GM12874 (cell line): ENCODE results near the gene COPS9.

Source experiments
- TF ChIP-seq, protein P1 (sequence below): IDR thresholded peaks from 2 replicates; pipeline ENCODE4 v1.5.1; 2011; ENCODE audit warnings: low read depth, mild to moderate bottlenecking, control low read depth, low read length, moderate library complexity; ENCODE audit not compliant: insufficient read depth

Gene COPS9

GRCh38 chr2:240140920-240141319, 4.8 kb upstream of the COPS9 start:
- TF ChIP-seq, protein P1, sequence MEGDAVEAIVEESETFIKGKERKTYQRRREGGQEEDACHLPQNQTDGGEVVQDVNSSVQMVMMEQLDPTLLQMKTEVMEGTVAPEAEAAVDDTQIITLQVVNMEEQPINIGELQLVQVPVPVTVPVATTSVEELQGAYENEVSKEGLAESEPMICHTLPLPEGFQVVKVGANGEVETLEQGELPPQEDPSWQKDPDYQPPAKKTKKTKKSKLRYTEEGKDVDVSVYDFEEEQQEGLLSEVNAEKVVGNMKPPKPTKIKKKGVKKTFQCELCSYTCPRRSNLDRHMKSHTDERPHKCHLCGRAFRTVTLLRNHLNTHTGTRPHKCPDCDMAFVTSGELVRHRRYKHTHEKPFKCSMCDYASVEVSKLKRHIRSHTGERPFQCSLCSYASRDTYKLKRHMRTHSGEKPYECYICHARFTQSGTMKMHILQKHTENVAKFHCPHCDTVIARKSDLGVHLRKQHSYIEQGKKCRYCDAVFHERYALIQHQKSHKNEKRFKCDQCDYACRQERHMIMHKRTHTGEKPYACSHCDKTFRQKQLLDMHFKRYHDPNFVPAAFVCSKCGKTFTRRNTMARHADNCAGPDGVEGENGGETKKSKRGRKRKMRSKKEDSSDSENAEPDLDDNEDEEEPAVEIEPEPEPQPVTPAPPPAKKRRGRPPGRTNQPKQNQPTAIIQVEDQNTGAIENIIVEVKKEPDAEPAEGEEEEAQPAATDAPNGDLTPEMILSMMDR: no peak

DNA sequence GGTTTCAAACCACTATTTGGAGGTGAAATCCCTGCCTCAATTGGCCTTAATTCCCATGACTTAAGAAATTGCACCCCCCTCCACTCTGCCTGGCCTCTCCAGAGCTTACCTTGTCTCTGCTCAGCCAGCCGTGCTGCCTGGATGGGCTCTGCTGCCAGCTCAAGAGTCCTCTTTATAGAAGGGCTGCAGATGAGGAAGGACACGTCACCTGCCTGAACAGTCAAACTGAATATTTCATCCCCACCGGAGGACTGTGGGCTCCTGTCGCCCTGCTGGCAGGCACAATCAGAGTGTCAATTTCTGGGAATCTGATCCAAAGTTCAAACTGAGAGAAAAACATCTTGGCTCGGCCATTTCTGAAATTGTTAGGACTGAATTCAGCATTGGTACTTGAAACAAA, 4.4 kb upstream of the COPS9 start, which contains the start of gene OTOS:
Gene OTOS, minus strand, starts transcription at position 148 of the 400 bp plus-strand sequence. CDS start 332 bp downstream, outside the sequence.
- TF ChIP-seq, protein P1: no peak

DNA sequence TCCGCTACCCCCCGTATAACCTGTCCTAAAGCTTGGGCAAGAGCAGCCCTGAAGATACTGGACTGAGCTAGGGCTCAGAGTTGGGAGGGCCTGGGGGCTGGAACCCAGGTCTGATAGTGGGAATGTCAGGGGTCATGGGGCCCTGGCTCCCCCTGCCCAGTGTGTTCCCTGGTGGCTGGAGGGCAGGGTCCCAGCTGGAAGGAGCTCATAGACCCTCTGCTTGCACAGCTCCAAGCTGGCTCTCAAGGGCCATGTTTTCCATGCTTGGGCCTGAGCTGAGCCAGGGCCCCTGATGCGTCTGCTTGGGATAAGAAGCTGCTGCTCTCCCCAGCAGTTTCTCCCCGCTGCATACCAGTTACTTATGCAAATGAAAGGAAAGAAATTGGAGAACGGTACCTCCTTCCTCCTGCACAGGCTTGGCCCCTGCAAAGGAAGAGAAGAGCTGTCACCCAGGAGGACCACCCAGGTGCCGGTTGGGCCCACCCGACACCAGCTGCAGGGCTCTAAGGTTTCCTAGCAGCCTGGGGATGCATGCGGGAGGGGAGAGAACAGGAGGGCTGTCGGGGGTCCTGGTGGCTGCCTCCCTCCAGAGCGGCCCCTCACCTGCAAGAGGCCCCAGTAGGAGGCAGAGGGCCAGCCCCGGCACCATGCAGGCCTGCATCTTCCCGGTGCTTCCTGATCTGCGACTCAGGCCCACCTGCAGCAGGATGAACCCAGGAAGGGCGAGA, 3.7 kb upstream of the COPS9 start:
- TF ChIP-seq, protein P1: no peak

DNA sequence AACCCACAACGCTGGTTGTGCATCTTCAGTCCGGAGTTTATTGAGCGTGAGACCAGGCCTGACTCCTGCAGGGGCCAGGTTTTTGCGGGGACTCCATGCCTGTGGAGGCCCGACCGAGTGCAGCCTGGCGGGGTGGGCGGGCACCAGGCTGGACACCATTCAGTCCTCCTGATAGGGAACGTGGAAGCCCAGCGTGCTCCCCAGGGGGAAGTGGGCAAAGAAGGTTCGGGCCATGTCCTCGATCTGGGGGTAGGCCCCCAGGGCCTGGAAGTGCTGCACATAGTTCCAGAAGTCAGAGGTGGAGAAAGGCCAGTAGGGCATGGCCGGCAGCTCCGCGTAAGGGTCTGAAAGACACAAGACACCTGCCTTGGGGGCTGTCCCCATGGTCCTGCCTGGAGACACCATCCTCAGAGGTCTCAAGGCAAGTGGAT, 2.9 kb upstream of the COPS9 start:
- TF ChIP-seq, protein P1: no peak

- TF ChIP-seq, protein P1: no peak
Observed at GRCh38 chr2:240138254-240138984, 2.3 kb upstream of the COPS9 start.

DNA sequence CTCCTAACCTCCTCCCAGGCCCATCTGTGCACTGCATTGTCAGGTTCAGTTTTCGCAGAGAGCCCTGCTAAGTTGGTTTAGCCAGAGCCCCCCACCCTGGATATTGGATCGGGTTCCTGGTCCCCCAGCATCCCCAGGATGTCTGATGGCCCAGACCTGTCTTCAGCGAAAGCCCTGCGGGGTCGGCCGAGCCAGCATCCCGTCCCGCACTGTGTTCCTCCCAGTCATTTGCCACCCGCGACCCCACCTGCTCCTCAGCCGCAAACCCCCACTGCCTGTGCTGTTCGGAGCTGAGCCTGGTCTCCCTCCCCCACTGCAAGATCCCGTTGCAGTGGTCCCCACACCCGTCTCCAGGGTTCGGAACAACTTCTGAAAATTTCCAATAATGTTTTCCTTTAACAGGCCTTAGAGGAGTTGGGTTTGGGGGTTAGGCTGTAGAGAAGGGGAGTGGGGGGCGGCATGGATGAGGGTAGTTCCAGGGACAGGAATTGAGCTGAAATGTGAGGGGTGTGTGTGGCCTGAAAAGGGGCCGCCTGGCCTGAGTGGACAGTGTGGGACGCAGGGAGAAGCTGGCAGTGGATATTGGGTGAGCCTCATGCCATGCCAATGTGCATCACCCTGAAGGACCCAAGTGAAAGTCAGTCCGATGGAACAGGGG, 1.6 kb upstream of the COPS9 start:
- TF ChIP-seq, protein P1: no peak

DNA sequence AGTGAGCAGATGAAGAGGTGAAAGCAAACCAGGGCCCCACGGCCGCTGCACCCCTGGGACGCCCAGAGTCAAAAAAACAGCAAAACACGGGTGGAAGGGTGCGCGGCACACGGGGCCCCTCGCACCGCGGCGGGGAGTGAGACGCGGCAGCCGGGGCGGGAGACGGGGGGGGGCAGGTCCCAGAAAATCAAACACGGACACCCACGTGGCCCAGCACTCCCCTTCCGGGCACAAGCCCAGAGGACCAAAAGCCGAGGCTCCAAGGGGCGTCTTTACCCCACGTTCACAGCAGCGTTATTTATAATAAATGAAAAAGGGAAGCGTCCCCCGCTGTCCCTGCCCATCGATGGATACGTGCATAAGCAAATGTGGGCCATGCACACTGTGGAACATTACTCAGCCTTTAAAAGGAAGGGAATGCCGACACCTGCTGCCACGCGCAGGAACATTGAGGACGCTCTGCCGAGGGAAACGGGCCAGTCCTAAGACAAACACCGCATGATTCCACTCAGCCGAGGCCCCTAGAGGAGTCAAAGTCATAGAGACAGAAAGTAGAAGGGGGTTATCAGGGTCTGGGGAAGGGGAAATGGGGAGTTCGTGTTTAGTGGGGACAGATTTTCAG, 677 bp upstream of the COPS9 start:
- TF ChIP-seq, protein P1: no peak
